GM23338 (cell line): ENCODE data around the gene ULK4. TPM values are rescaled to one million over a fixed set of nuclear protein-coding genes. Genes with fewer than 3 reads are reported as not detected.
A peak's percentile ranks its signal among the peaks of the same experiment; 100 is the strongest.

Experiments used
- ATAC-seq: fragments of 200-7000 bp; cut with Tn5 transposase; 3 replicates; pipeline ENCODE4 v1.9.1; 2020
- DNase-seq: peaks from one replicate; pipeline ENCODE4 v3.0.0-alpha.2; 2015; ENCODE audit warnings: low spot score
- H2AFZ ChIP-seq: fragments of 200-600 bp; sonication (generic); 2 replicates; pipeline ENCODE4 v1.8.0; 2016; ENCODE audit warnings: antibody characterized with exemption, mild to moderate bottlenecking, moderate library complexity
- H3F3A ChIP-seq: fragments of 200-600 bp; sonication (generic); replicated peaks from 2 replicates; pipeline ENCODE4 v1.8.0; 2017; ENCODE audit warnings: antibody characterized with exemption, mixed run types, low read depth
- H3K27ac ChIP-seq: fragments of 200-600 bp; sonication (generic); 2 replicates; pipeline ENCODE4 v1.6.1; 2016; ENCODE audit warnings: low read depth
- H3K27me3 ChIP-seq: fragments of 200-600 bp; sonication (generic); 2 replicates; pipeline ENCODE4 v1.8.0; 2016; ENCODE audit warnings: mild to moderate bottlenecking, mixed run types, moderate library complexity; ENCODE audit not compliant: insufficient read depth
- H3K36me3 ChIP-seq: fragments of 200-600 bp; sonication (generic); 2 replicates; pipeline ENCODE4 v1.8.0; 2016; ENCODE audit warnings: mild to moderate bottlenecking; ENCODE audit not compliant: insufficient read depth
- H3K4me1 ChIP-seq: fragments of 200-600 bp; sonication (generic); 2 replicates; pipeline ENCODE4 v1.8.0; 2016; ENCODE audit warnings: mild to moderate bottlenecking, moderate library complexity; ENCODE audit not compliant: insufficient read depth
- H3K4me2 ChIP-seq: fragments of 200-600 bp; sonication (generic); 2 replicates; pipeline ENCODE4 v1.7.1; 2017; ENCODE audit warnings: mixed run types
- H3K4me3 ChIP-seq: fragments of 200-600 bp; sonication (generic); 2 replicates; pipeline ENCODE4 v1.6.1; 2016; ENCODE audit warnings: mixed run types
- H3K79me2 ChIP-seq: fragments of 200-600 bp; sonication (generic); replicated peaks from 2 replicates; pipeline ENCODE4 v1.8.0; 2017; ENCODE audit warnings: mild to moderate bottlenecking; ENCODE audit not compliant: insufficient read depth
- H3K9me2 ChIP-seq: fragments of 200-600 bp; sonication (generic); 2 replicates; pipeline ENCODE4 v1.8.0; 2017; ENCODE audit not compliant: insufficient read depth
- H4K20me1 ChIP-seq: fragments of 200-600 bp; sonication (generic); replicated peaks from 2 replicates; pipeline ENCODE4 v1.8.0; 2017; ENCODE audit warnings: mild to moderate bottlenecking; ENCODE audit not compliant: insufficient read depth
- H3K27ac Mint-ChIP-seq: 2 replicates; pipeline ENCODE4 v1.8.0; 2020; ENCODE audit warnings: inconsistent platforms, mild to moderate bottlenecking, moderate library complexity, mixed read lengths
- H3K27me3 Mint-ChIP-seq: 3 replicates; pipeline ENCODE4 v1.8.0; 2022; ENCODE audit warnings: low read depth, mild to moderate bottlenecking, moderate library complexity, mixed read lengths, inconsistent platforms; ENCODE audit not compliant: insufficient read depth, poor library complexity
- H3K36me3 Mint-ChIP-seq: 3 replicates; pipeline ENCODE4 v1.8.0; 2021; ENCODE audit warnings: low read depth, mild to moderate bottlenecking, inconsistent platforms, moderate library complexity, mixed read lengths
- H3K4me1 Mint-ChIP-seq: 3 replicates; pipeline ENCODE4 v1.8.0; 2020; ENCODE audit warnings: mild to moderate bottlenecking, inconsistent platforms, mixed read lengths
- H3K4me3 Mint-ChIP-seq: 3 replicates; pipeline ENCODE4 v1.8.0; 2021; ENCODE audit warnings: moderate library complexity, mild to moderate bottlenecking, inconsistent platforms, mixed read lengths
- H3K9me3 Mint-ChIP-seq: 3 replicates; pipeline ENCODE4 v1.8.0; 2020; ENCODE audit warnings: moderate library complexity, mild to moderate bottlenecking, inconsistent platforms, mixed read lengths
- CREB1 ChIP-seq: fragments of 250-450 bp; sonication (Bioruptor Pico); IDR thresholded peaks from 2 replicates; pipeline ENCODE4 v1.5.0; 2020; ENCODE audit warnings: low read depth, mild to moderate bottlenecking, moderate library complexity
- EZH2 ChIP-seq: fragments of 200-600 bp; sonication (generic); IDR thresholded peaks from one replicate; pipeline ENCODE4 v1.8.0; 2017; ENCODE audit warnings: antibody characterized with exemption, mild to moderate bottlenecking, low read depth; ENCODE audit not compliant: unreplicated experiment
- EZH2phosphoT487 ChIP-seq: fragments of 200-600 bp; sonication (generic); IDR thresholded peaks from one replicate; pipeline ENCODE4 v1.8.1; 2018; ENCODE audit warnings: antibody characterized with exemption; ENCODE audit not compliant: unreplicated experiment
- JUNB ChIP-seq: IDR thresholded peaks from one replicate; pipeline ENCODE4 v1.6.1; 2016; ENCODE audit warnings: antibody characterized with exemption; ENCODE audit not compliant: unreplicated experiment
- NANOG ChIP-seq: IDR thresholded peaks from 2 replicates; pipeline ENCODE4 v1.6.1; 2016; ENCODE audit warnings: antibody characterized with exemption, borderline replicate concordance
- POLR2AphosphoS5 ChIP-seq: IDR thresholded peaks from 2 replicates; pipeline ENCODE4 v1.6.1; 2016; ENCODE audit warnings: antibody characterized with exemption, low read depth
- STAT1 ChIP-seq: IDR thresholded peaks from one replicate; pipeline ENCODE4 v1.6.1; 2016; ENCODE audit warnings: antibody characterized with exemption; ENCODE audit not compliant: unreplicated experiment
- ZNF114 ChIP-seq: fragments of 250-450 bp; sonication (Bioruptor Pico); IDR thresholded peaks from 2 replicates; pipeline ENCODE4 v1.5.0; 2020; ENCODE audit warnings: mild to moderate bottlenecking, moderate library complexity
- ZNF331 ChIP-seq: fragments of 250-450 bp; sonication (Bioruptor Pico); IDR thresholded peaks from 2 replicates; pipeline ENCODE4 v1.5.0; 2020; ENCODE audit warnings: low read depth, mild to moderate bottlenecking, moderate library complexity
- polyA plus RNA-seq: library from polyadenylated mRNA; unstranded; fragments of >200 nt; fragmentation: Nextera tagmentation; extraction: Ambion mirVana; gene quantifications from 2 replicates; pipeline ENCODE4 v1.2.1, GENCODE V29; 2016
- total RNA-seq: library from RNA; depleted of rRNA; stranded (reverse); fragments of >200 nt; shearing (Covaris generic); gene quantifications from 2 replicates; pipeline ENCODE4 v1.2.3, GENCODE V29; 2014
- TF ChIP-seq, protein P1 (sequence below), 2 experiments: fragments of 200-600 bp in 1 of 2; sonication (generic) in 1 of 2; conservative IDR thresholded peaks; 2 replicates each; pipeline versions ENCODE4 v1.5.1 to v1.6.1; 2016 to 2017; ENCODE audit warnings: antibody characterized with exemption in 2 of 2, low read depth in 2 of 2, mild to moderate bottlenecking in 2 of 2, moderate library complexity in 1 of 2
- TF ChIP-seq, protein P2 (sequence below): IDR thresholded peaks from 2 replicates; pipeline ENCODE4 v1.6.1; 2016; ENCODE audit warnings: antibody characterized with exemption
- TF ChIP-seq, protein P3 (sequence below): IDR thresholded peaks from one replicate; pipeline ENCODE4 v1.6.1; 2018; ENCODE audit warnings: antibody characterized with exemption; ENCODE audit not compliant: unreplicated experiment

The ULK4 gene
- total and polyA plus RNA-seq, 2 experiments from 2014 or later = 20.8 to 41.4 TPM

DNA sequence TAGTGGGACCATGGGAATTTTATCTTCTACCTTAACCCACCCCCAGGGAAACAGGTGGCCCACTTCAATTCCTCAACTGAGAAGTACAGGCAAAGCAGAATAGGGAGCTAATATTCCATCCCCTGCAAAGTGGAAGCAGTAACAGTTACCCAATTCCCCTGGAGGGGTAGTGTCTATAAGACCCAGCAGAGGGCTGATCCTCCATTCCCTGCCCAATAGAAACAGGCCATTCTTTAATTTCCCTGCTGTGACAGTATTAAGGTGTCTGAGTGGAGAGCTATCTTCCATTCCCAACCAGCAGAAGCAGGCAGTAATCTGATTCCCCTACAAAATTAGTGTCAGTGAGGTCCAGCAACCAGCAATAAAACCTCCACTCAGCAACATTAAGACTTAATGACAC, 219.8 kb downstream of the ULK4 start:
- H3K27me3 Mint-ChIP-seq = no peaks in the 10 kb centered on the region
- H3K4me3 Mint-ChIP-seq = no peak overlapping the region
- no peaks in the 10 kb centered on the region for H3K27me3 ChIP-seq
- TF ChIP-seq, protein P1, sequence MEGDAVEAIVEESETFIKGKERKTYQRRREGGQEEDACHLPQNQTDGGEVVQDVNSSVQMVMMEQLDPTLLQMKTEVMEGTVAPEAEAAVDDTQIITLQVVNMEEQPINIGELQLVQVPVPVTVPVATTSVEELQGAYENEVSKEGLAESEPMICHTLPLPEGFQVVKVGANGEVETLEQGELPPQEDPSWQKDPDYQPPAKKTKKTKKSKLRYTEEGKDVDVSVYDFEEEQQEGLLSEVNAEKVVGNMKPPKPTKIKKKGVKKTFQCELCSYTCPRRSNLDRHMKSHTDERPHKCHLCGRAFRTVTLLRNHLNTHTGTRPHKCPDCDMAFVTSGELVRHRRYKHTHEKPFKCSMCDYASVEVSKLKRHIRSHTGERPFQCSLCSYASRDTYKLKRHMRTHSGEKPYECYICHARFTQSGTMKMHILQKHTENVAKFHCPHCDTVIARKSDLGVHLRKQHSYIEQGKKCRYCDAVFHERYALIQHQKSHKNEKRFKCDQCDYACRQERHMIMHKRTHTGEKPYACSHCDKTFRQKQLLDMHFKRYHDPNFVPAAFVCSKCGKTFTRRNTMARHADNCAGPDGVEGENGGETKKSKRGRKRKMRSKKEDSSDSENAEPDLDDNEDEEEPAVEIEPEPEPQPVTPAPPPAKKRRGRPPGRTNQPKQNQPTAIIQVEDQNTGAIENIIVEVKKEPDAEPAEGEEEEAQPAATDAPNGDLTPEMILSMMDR (conservative IDR thresholded peaks at IDR 0.05; ENCODE audit: low read depth in 2 of 2) = peak in 1 of 2 experiments; percentile 7; a peak in 1 of 4 replicates
- TF ChIP-seq CREB1 (CRISPR knock-in tag) (no peak), EZH2phosphoT487 (no peak)
- DNase-seq = peak; percentile 60
- no peaks in the 10 kb centered on the region for H3K36me3 ChIP-seq
- H3K4me3 ChIP-seq = no peak overlapping the region
- 0 out of 3 replicates have a peak, but pooled peaks cover 4% of the 10 kb centered on the region for H3K9me3 Mint-ChIP-seq
- H2AFZ ChIP-seq = no peak overlapping the region
- peak; percentile 93 for ATAC-seq
- peaks cover 17% of the 10 kb centered on the region; the same call in 1 of the 2 replicates for H3K4me1 ChIP-seq
- H3K79me2 ChIP-seq = no peaks in the 10 kb centered on the region
- no peak overlapping the region for H3K27ac ChIP-seq
- H3K27ac Mint-ChIP-seq = no peak overlapping the region; the same call in 1 of the 2 replicates
- H3K4me2 ChIP-seq = no peak overlapping the region
- H3K36me3 Mint-ChIP-seq = no peaks in the 10 kb centered on the region
- no peaks in the 10 kb centered on the region for H4K20me1 ChIP-seq
- no peaks in the 10 kb centered on the region for H3F3A ChIP-seq
- peaks cover 20% of the 10 kb centered on the region for H3K4me1 Mint-ChIP-seq
- H3K9me2 ChIP-seq = no peaks in the 10 kb centered on the region

DNA sequence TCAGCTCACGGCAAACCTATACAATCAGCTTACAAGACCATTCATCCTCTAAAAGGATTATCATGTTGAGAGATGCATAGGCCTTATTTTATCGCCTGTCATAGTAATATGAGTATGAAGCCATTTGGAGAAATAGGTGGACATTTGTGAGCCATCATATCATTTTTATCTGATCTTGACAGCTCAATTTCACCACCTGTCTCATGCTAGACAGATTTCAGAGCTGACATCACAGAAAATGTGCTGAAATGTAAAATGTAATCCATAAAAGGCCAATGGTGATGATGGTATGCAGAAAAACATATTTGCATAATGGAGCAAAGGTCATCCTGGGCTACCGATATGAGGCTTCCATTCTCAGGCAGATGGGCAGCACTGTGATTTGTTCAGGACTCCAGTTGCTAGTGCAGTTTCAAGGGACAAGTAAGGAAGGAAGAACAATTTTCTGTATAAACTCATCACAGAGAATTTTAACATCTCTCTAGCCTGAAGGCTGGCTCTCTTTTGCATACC, 221.5 kb downstream of the ULK4 start:
- H3K79me2 ChIP-seq = no peaks in the 10 kb centered on the region
- H3K27me3 Mint-ChIP-seq = no peaks in the 10 kb centered on the region
- no peaks in the 10 kb centered on the region for H4K20me1 ChIP-seq
- no peaks in the 10 kb centered on the region for H3K36me3 ChIP-seq
- H3K36me3 Mint-ChIP-seq = peaks cover 2% of the 10 kb centered on the region; the same call in 1 of the 3 replicates
- no peak overlapping the region for H3K4me3 Mint-ChIP-seq
- H3K4me1 Mint-ChIP-seq = peaks cover 20% of the 10 kb centered on the region
- DNase-seq (no peak), ATAC-seq (no peak)
- H3K27ac ChIP-seq = no peak overlapping the region
- H3K4me2 ChIP-seq = no peak overlapping the region
- H3K4me3 ChIP-seq = no peak overlapping the region
- H3K27ac Mint-ChIP-seq = no peak overlapping the region
- peaks cover 17% of the 10 kb centered on the region; the same call in 1 of the 2 replicates for H3K4me1 ChIP-seq
- H3K9me2 ChIP-seq = no peaks in the 10 kb centered on the region
- 0 out of 3 replicates have a peak, but pooled peaks cover 4% of the 10 kb centered on the region for H3K9me3 Mint-ChIP-seq
- no peaks in the 10 kb centered on the region for H3K27me3 ChIP-seq
- H2AFZ ChIP-seq = no peak overlapping the region
- H3F3A ChIP-seq = no peaks in the 10 kb centered on the region
- TF ChIP-seq, protein P2, sequence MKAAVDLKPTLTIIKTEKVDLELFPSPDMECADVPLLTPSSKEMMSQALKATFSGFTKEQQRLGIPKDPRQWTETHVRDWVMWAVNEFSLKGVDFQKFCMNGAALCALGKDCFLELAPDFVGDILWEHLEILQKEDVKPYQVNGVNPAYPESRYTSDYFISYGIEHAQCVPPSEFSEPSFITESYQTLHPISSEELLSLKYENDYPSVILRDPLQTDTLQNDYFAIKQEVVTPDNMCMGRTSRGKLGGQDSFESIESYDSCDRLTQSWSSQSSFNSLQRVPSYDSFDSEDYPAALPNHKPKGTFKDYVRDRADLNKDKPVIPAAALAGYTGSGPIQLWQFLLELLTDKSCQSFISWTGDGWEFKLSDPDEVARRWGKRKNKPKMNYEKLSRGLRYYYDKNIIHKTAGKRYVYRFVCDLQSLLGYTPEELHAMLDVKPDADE = no peak
- TF ChIP-seq POLR2AphosphoS5 (no peak), CREB1 (CRISPR knock-in tag) (no peak), STAT1 (no peak), ZNF114 (CRISPR knock-in tag) (no peak), EZH2phosphoT487 (no peak), NANOG (no peak), ZNF331 (CRISPR knock-in tag) (no peak), JUNB (no peak), EZH2 (no peak)
- TF ChIP-seq, protein P1 (conservative IDR thresholded peaks at IDR 0.05; ENCODE audit: low read depth in 2 of 2) = no peak
- TF ChIP-seq, protein P3, sequence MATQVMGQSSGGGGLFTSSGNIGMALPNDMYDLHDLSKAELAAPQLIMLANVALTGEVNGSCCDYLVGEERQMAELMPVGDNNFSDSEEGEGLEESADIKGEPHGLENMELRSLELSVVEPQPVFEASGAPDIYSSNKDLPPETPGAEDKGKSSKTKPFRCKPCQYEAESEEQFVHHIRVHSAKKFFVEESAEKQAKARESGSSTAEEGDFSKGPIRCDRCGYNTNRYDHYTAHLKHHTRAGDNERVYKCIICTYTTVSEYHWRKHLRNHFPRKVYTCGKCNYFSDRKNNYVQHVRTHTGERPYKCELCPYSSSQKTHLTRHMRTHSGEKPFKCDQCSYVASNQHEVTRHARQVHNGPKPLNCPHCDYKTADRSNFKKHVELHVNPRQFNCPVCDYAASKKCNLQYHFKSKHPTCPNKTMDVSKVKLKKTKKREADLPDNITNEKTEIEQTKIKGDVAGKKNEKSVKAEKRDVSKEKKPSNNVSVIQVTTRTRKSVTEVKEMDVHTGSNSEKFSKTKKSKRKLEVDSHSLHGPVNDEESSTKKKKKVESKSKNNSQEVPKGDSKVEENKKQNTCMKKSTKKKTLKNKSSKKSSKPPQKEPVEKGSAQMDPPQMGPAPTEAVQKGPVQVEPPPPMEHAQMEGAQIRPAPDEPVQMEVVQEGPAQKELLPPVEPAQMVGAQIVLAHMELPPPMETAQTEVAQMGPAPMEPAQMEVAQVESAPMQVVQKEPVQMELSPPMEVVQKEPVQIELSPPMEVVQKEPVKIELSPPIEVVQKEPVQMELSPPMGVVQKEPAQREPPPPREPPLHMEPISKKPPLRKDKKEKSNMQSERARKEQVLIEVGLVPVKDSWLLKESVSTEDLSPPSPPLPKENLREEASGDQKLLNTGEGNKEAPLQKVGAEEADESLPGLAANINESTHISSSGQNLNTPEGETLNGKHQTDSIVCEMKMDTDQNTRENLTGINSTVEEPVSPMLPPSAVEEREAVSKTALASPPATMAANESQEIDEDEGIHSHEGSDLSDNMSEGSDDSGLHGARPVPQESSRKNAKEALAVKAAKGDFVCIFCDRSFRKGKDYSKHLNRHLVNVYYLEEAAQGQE = no peak
